ENCODE measurements around the gene KCNJ6.

DNA sequence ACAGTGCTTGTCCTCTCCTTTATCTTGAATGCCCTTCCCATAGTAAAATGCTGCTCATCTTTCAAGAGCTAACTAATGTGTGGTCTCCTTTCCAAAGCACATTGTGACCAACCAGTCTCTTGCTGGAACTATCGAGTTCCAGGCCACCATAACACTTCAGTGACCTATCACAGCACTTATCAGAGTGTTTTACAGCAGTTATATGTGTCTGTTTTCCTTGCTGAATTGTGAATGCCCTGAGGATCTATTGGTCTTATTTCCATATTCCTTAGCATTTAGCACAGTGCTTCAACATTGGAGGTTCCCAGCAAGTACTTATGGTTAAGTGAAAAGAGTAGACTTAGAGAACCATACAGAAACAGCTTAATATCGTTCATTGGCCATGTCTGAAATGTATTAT, 285.4 kb downstream of the KCNJ6 start:
- TF ChIP-seq CHD1 (IDR thresholded peaks at IDR 0.05; ENCODE audit: low read depth, low read length) (no peak), CTCF (IDR thresholded peaks at IDR 0.05; ENCODE audit: control extremely low read depth in 1 of 3, insufficient read depth in 1 of 3, low read depth in 1 of 3, low read length in 3 of 3) (no peak), CHD2 (IDR thresholded peaks at IDR 0.05; ENCODE audit: low read length) (no peak), CREB1 (IDR thresholded peaks at IDR 0.05) (no peak), POLR2AphosphoS5 (IDR thresholded peaks at IDR 0.05; ENCODE audit: low read depth, low read length) (no peak), E2F6 (IDR thresholded peaks at IDR 0.05) (no peak)
